HEK293 (cell line): ENCODE results near the gene CADPS2.

Source experiments
- CTCF ChIA-PET: fragments of 350-600 bp; formaldehyde crosslinking; extraction: SDS; loops from one replicate; lab custom pipeline; 2021; ENCODE audit warnings: antibody characterized with exemption; lab: Yijun Ruan, JAX
- POLR2A ChIA-PET: fragments of 300-600 bp; formaldehyde crosslinking; extraction: SDS; loops from one replicate; lab custom pipeline; 2020; ENCODE audit warnings: antibody characterized with exemption, inconsistent platforms; lab: Yijun Ruan, JAX
- H3K27ac ChIP-seq: fragments of 200-500 bp; sonication (Bioruptor generic); 2 replicates; pipeline ENCODE4 v1.5.1; 2014; ENCODE audit warnings: low read depth, low read length, control low read depth, inconsistent platforms; ENCODE audit errors: extremely low read depth
- H3K36me3 ChIP-seq, 2 experiments: fragments of 200-500 bp in 1 of 2; sonication (Bioruptor generic) in 1 of 2; 1 replicate in 1 of 2; 2 replicates in 1 of 2; pipeline ENCODE4 v1.5.1; 2014 to 2017; ENCODE audit warnings: inconsistent platforms in 2 of 2, low read length in 2 of 2; ENCODE audit not compliant: control insufficient read depth in 2 of 2, insufficient read depth in 1 of 2
- H3K4me1 ChIP-seq: fragments of 200-500 bp; sonication (Bioruptor generic); 2 replicates; pipeline ENCODE4 v1.5.1; 2014; ENCODE audit warnings: mild to moderate bottlenecking, low read length, inconsistent platforms; ENCODE audit not compliant: control insufficient read depth, insufficient read depth
- H3K4me3 ChIP-seq: 2 replicates; pipeline ENCODE4 v1.5.1; 2011; ENCODE audit warnings: low read depth, mild to moderate bottlenecking, control low read depth, low read length, moderate library complexity
- H3K9me3 ChIP-seq: fragments of 200-500 bp; sonication (Bioruptor generic); 2 replicates; pipeline ENCODE4 v1.5.1; 2014; ENCODE audit warnings: low read depth, low read length, inconsistent platforms; ENCODE audit not compliant: control insufficient read depth, insufficient read depth
- FEZF1 ChIP-seq: fragments of 450-650 bp; formaldehyde crosslinking; IDR thresholded peaks from 2 replicates; pipeline ENCODE4 v1.5.1; 2016; ENCODE audit warnings: missing biosample characterization, missing genetic modification characterization
- KLF8 ChIP-seq: fragments of 450-650 bp; formaldehyde crosslinking; IDR thresholded peaks from 2 replicates; pipeline ENCODE4 v1.5.1; 2016; ENCODE audit warnings: missing biosample characterization, missing genetic modification characterization
- PRDM2 ChIP-seq: fragments of 450-650 bp; formaldehyde crosslinking; IDR thresholded peaks from 2 replicates; pipeline ENCODE4 v1.5.1; 2016; ENCODE audit warnings: missing biosample characterization, missing genetic modification characterization, borderline replicate concordance
- ZBTB48 ChIP-seq: fragments of 450-650 bp; formaldehyde crosslinking; IDR thresholded peaks from 2 replicates; pipeline ENCODE4 v1.5.1; 2016; ENCODE audit warnings: missing biosample characterization, missing genetic modification characterization
- ZNF202 ChIP-seq: fragments of 450-650 bp; formaldehyde crosslinking; IDR thresholded peaks from 2 replicates; pipeline ENCODE4 v1.5.1; 2016; ENCODE audit warnings: missing biosample characterization, missing genetic modification characterization, borderline replicate concordance
- ZNF24 ChIP-seq: fragments of 450-650 bp; formaldehyde crosslinking; IDR thresholded peaks from 2 replicates; pipeline ENCODE4 v1.5.1; 2016; ENCODE audit warnings: missing biosample characterization, missing genetic modification characterization
- ZNF426 ChIP-seq: fragments of 450-650 bp; formaldehyde crosslinking; IDR thresholded peaks from 2 replicates; pipeline ENCODE4 v1.5.1; 2017; ENCODE audit warnings: missing biosample characterization, missing genetic modification characterization, mild to moderate bottlenecking, inconsistent platforms, moderate library complexity
- ZNF449 ChIP-seq: fragments of 450-650 bp; formaldehyde crosslinking; IDR thresholded peaks from 2 replicates; pipeline ENCODE4 v1.5.1; 2017; ENCODE audit warnings: missing biosample characterization, mild to moderate bottlenecking, missing genetic modification characterization, moderate library complexity
- ZNF571 ChIP-seq: fragments of 450-650 bp; formaldehyde crosslinking; IDR thresholded peaks from 2 replicates; pipeline ENCODE4 v1.5.0; 2017; ENCODE audit warnings: missing biosample characterization, missing genetic modification characterization
- ZSCAN16 ChIP-seq: fragments of 450-650 bp; formaldehyde crosslinking; IDR thresholded peaks from 2 replicates; pipeline ENCODE4 v1.5.1; 2016; ENCODE audit warnings: missing biosample characterization, missing genetic modification characterization
- TF ChIP-seq, protein P1 (sequence below): fragments of 450-650 bp; formaldehyde crosslinking; IDR thresholded peaks from 2 replicates; pipeline ENCODE4 v1.5.1; 2016; ENCODE audit warnings: missing biosample characterization, missing genetic modification characterization
- TF ChIP-seq, protein P2 (sequence below): fragments of 450-650 bp; formaldehyde crosslinking; IDR thresholded peaks from 2 replicates; pipeline ENCODE4 v1.5.1; 2016; ENCODE audit warnings: missing biosample characterization, missing genetic modification characterization

The CADPS2 gene

DNA sequence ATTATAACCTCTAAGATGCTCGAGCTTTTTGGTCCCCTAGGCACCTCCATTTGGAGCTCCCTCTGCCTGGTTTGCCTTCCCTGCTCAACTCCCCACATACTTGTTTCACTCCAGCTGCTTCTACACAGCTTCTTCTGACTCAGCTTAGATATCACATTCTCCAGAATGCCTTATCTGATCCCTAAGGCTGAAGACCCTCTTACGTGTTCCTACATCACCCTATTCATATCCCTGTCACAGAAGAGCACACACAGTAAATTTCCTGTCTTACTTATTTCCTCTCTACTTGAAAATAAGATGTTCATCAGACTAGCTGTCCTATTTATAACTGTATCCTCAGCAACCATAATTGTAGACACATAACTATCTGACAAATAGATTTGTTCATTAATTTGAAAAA lies 122.2 kb downstream of the CADPS2 start (continued):
- no peak for TF ChIP-seq ZNF449 (tag by site-specific recombination)

DNA sequence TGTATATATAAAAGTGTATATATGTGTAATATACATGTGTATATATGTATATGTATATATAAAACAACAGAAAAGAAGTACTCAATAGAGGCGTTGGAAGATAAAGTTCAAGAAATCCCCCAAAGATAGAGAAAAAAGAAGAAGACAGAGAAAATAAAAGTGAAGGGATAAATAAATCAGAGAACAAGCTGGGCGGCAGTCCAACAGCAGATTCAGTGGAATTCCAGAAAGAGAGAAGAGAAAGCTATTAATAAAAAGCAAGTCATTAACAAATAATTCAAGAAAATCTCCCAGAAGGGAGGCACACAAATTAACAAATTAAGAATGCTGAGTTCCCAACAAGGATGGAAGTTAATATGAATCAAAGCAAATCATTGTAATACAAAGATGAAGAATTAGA lies 124.2 kb downstream of the CADPS2 start:
- CTCF ChIA-PET: interaction anchor here (0.6 kb wide), 2 partner anchors 187 to 211 kb away, joined by 3 to 8 read pairs; no protein-coding TSS in a partner anchor
- TF ChIP-seq ZNF202 (tag by site-specific recombination) (no peak), ZSCAN16 (tag by site-specific recombination) (no peak), ZNF426 (tag by site-specific recombination) (no peak)

GRCh38 chr7:122758501-122758900 lies 127.8 kb downstream of the CADPS2 start:
- Histone ChIP-seq H3K4me1 (no peaks in the 10 kb centered on the region), H3K36me3 (no peaks in the 10 kb centered on the region), H3K27ac (no peak overlapping the region), H3K9me3 (no peaks in the 10 kb centered on the region), H3K4me3 (no peak overlapping the region)
- POLR2A ChIA-PET: no interaction called here
- CTCF ChIA-PET: no interaction called here
- TF ChIP-seq, protein P1, sequence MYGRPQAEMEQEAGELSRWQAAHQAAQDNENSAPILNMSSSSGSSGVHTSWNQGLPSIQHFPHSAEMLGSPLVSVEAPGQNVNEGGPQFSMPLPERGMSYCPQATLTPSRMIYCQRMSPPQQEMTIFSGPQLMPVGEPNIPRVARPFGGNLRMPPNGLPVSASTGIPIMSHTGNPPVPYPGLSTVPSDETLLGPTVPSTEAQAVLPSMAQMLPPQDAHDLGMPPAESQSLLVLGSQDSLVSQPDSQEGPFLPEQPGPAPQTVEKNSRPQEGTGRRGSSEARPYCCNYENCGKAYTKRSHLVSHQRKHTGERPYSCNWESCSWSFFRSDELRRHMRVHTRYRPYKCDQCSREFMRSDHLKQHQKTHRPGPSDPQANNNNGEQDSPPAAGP (tag by site-specific recombination): no peak
- TF ChIP-seq PRDM2 (no peak), KLF8 (no peak), ZNF571 (no peak), ZNF24 (tag by site-specific recombination) (no peak), ZBTB48 (tag by site-specific recombination) (no peak), FEZF1 (no peak)
- TF ChIP-seq, protein P2, sequence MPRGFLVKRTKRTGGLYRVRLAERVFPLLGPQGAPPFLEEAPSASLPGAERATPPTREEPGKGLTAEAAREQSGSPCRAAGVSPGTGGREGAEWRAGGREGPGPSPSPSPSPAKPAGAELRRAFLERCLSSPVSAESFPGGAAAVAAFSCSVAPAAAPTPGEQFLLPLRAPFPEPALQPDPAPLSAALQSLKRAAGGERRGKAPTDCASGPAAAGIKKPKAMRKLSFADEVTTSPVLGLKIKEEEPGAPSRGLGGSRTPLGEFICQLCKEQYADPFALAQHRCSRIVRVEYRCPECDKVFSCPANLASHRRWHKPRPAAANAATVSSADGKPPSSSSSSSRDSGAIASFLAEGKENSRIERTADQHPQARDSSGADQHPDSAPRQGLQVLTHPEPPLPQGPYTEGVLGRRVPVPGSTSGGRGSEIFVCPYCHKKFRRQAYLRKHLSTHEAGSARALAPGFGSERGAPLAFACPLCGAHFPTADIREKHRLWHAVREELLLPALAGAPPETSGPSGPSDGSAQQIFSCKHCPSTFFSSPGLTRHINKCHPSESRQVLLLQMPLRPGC: no peak

More for the DNA sequence above, 124.2 kb downstream of the CADPS2 start:
- Histone ChIP-seq H3K4me1 (no peaks in the 10 kb centered on the region), H3K4me3 (no peak overlapping the region), H3K9me3 (no peaks in the 10 kb centered on the region), H3K36me3 (no peaks in the 10 kb centered on the region), H3K27ac (no peak overlapping the region)
- POLR2A ChIA-PET: no interaction called here
